Caki2 (cell line): Measurements from ENCODE around the gene RNASE1. TPM values are rescaled to one million over a fixed set of nuclear protein-coding genes. Genes with fewer than 3 reads are reported as not detected.
"Not testable (repeated sequence)": the region's sequence is repeated elsewhere in the genome, so short reads cannot be mapped to it uniquely, and the experiment has no call there.

Experiments
- DNase-seq: peaks from one replicate; pipeline ENCODE4 v3.0.0-alpha.2; 2015; ENCODE audit warnings: low read depth
- in situ Hi-C: cut with HindIII; loops from 2 replicates; pipeline ENCODE4 v1.10.0; 2016; ENCODE audit warnings: low sequenced_read_pairs, low pct_unique_long_range_greater_than_20kb, mixed read lengths
- total RNA-seq: library from RNA; depleted of rRNA; stranded (reverse); fragments of >200 nt; shearing (Covaris generic); gene quantifications from 2 replicates; pipeline ENCODE4 v1.2.3, GENCODE V29; 2014; ENCODE audit warnings: low replicate concordance; rRNA removed

Gene RNASE1
- not detected in 2 replicates for total RNA-seq

- in situ Hi-C loops = no loop called here
- DNase-seq = no peak
Measured at GRCh38 chr14:20802341-20803084, at the start of gene RNASE1. Gene RNASE1, minus strand, starts transcription at chr14:20802844. Its CDS starts 776 bp downstream, at chr14:20802068.

- in situ Hi-C loops = no loop called here
- DNase-seq = no peak
Measured at GRCh38 chr14:20848955-20849570, 46.4 kb upstream of the RNASE1 start.

- in situ Hi-C loops = no loop called here
- peak; percentile 74 for DNase-seq
Measured at GRCh38 chr14:20848316-20848954, 45.8 kb upstream of the RNASE1 start.

- in situ Hi-C loops = no loop called here
- DNase-seq = no peak
Measured at GRCh38 chr14:20846560-20846959, 43.9 kb upstream of the RNASE1 start.

- no peak for DNase-seq
- in situ Hi-C loops = no loop called here
Measured at GRCh38 chr14:20841096-20841495, 38.5 kb upstream of the RNASE1 start.

- in situ Hi-C loops = no loop called here
- DNase-seq = no peak
Measured at GRCh38 chr14:20837831-20838230, 35.2 kb upstream of the RNASE1 start.

- in situ Hi-C loops = no loop called here
Measured at GRCh38 chr14:20836668-20837338, 34.2 kb upstream of the RNASE1 start.

GRCh38 chr14:20834899-20835298 is 32.3 kb upstream of the RNASE1 start:
- in situ Hi-C loops = no loop called here
- no peak for DNase-seq

More at GRCh38 chr14:20836668-20837338, 34.2 kb upstream of the RNASE1 start:
- peak; percentile 41 for DNase-seq

- in situ Hi-C loops = no loop called here
- DNase-seq = no peak
Measured at GRCh38 chr14:20830831-20831230, 28.2 kb upstream of the RNASE1 start.

- DNase-seq, in situ Hi-C loops: not testable (repeated sequence)
Measured at GRCh38 chr14:20828024-20828694, 25.5 kb upstream of the RNASE1 start.

GRCh38 chr14:20827326-20827725 is 24.7 kb upstream of the RNASE1 start:
- no peak for DNase-seq
- in situ Hi-C loops = no loop called here

GRCh38 chr14:20826666-20827065 is 24.0 kb upstream of the RNASE1 start:
- DNase-seq, in situ Hi-C loops: not testable (repeated sequence)

GRCh38 chr14:20823859-20824258 is 21.2 kb upstream of the RNASE1 start:
- in situ Hi-C loops = no loop called here
- DNase-seq = no peak

- in situ Hi-C loops, DNase-seq: not testable (repeated sequence)
Measured at GRCh38 chr14:20821521-20822108, 19.0 kb upstream of the RNASE1 start.

- no peak for DNase-seq
- in situ Hi-C loops = no loop called here
Measured at GRCh38 chr14:20820063-20820904, 17.6 kb upstream of the RNASE1 start.

- in situ Hi-C loops = no loop called here
- DNase-seq = no peak
Measured at GRCh38 chr14:20818861-20819260, 16.2 kb upstream of the RNASE1 start.

- in situ Hi-C loops, DNase-seq: not testable (repeated sequence)
Measured at GRCh38 chr14:20815946-20816345, 13.3 kb upstream of the RNASE1 start.
